GM12874 (cell line): Measurements from ENCODE around the gene CCDC40.
A peak's percentile ranks its signal among the peaks of the same experiment; 100 is the strongest.

Source experiments
- TF ChIP-seq, protein P1 (sequence below): IDR thresholded peaks from 2 replicates; pipeline ENCODE4 v1.5.1; 2011; ENCODE audit warnings: low read depth, mild to moderate bottlenecking, control low read depth, low read length, moderate library complexity; ENCODE audit not compliant: insufficient read depth

Gene CCDC40

DNA sequence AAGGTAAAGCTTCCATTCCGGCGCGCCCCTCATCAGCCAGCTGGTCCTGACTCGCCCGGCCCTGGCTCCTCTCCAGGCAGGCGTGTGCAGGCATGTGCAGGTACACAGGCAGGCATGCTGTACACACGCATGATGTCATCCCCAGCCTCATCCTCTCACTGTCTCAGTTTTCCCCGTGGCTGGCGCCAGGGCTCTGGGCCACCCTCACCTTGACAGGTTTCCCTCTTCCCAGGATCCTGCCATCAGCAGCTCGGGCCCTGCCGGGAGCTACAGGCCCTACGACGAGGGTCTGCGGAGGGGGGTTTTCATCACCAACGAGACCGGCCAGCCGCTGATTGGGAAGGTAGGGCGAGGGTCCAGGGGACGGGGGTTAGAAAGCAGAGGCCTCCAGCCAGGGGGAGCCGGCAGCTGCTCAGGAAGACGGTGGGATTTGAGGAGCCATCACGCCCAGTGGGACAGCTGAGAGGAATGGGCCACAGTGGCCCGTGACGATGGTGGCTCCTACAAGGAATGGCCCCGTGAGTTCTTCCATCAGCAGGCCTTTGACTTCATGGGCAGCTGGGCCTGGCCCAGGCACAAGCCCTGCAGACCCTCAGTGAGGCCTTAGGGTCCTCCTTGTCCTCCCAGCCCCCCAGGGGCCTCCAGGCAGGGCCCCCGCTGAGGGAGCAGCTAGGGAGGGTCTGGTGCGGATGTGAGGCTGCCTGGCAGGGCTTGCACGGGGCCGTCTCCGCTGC lies 73.4 kb downstream of the CCDC40 start:
- TF ChIP-seq, protein P1, sequence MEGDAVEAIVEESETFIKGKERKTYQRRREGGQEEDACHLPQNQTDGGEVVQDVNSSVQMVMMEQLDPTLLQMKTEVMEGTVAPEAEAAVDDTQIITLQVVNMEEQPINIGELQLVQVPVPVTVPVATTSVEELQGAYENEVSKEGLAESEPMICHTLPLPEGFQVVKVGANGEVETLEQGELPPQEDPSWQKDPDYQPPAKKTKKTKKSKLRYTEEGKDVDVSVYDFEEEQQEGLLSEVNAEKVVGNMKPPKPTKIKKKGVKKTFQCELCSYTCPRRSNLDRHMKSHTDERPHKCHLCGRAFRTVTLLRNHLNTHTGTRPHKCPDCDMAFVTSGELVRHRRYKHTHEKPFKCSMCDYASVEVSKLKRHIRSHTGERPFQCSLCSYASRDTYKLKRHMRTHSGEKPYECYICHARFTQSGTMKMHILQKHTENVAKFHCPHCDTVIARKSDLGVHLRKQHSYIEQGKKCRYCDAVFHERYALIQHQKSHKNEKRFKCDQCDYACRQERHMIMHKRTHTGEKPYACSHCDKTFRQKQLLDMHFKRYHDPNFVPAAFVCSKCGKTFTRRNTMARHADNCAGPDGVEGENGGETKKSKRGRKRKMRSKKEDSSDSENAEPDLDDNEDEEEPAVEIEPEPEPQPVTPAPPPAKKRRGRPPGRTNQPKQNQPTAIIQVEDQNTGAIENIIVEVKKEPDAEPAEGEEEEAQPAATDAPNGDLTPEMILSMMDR = no peak

DNA sequence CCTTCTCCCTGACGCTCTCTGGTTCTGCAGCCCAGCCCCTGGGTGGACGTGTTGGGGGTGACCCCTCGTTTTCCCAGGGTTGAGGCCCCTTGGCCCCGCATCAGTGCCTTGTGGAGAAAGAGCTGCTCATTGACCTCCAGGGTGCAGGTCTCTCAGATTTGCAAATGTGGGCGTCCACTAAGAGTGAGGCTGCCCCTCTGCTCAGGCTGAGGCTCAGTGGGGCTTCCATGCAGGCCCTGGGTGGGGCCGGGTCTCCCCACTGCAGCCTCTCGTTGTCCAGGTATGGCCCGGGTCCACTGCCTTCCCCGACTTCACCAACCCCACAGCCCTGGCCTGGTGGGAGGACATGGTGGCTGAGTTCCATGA lies 74.0 kb downstream of the CCDC40 start:
- TF ChIP-seq, protein P1 = no peak

DNA sequence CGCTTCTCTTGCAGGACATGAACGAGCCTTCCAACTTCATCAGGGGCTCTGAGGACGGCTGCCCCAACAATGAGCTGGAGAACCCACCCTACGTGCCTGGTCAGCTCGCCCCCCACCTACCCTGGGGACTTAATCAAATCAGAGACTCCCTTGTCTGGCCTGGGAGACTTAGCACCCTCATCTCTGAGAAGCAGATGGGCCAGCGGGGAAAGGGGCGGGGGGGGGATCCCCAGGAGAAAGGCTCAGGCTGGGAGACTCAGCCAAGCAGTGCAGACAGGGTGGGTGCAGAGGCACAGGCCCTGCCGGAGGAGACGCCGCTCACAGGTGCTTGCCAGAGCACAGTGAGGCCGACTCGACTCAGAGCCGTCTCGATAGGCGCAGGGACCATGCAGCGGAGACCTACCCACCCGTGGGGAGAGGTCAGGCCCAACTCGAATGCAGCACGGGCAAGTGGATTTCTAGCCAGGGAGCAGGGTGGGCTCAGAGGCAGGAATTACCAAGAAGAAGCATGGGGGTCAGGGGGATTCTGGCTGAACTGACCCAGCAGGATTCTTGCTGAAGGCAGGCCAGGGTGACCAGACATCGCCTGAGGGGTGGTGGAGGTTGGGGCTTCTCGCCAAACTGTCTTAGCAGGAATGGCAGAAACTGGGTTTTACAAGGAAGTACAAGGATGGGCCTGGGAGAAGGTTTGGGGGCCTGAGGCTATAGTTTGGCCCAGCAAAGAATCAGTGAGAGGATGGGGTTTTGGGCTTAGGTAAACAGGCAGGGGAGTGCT lies 74.7 kb downstream of the CCDC40 start:
- TF ChIP-seq, protein P1 = no peak

DNA sequence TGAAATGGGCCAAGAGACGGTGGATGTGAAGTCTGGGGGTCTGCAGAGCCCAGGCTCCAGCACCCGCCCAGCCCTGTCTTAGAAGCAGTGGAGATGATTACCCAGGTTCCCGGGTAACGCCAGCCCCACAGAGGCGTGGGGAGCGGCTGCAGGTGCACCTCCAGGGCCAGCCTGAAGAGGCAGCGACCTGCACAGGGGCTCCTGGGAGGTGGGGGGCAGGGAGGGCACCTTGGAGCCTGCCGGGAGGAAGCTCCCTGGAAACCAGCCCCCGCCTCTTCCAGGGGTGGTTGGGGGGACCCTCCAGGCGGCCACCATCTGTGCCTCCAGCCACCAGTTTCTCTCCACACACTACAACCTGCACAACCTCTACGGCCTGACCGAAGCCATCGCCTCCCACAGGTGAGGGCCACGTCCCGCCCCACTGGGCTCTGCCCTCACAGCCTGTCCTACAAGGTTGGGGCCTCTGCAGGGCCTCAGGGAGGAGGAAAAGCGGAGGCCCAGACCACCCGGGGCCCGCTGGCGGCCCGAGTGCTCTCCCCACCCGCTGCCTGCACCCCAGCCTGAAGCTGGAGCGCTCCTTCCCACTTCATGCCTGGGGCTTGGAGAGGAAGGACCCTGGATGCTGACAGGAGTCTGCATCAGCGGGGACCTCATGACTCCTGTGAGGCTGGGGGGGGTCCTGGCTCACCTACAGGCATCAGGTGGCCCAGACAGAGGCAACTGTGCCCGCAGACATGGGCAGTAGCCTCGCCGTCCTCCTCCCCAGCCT lies 75.4 kb downstream of the CCDC40 start:
- TF ChIP-seq, protein P1 = 0 out of 2 replicates have a peak, but pooled peaks have one; percentile 2

DNA sequence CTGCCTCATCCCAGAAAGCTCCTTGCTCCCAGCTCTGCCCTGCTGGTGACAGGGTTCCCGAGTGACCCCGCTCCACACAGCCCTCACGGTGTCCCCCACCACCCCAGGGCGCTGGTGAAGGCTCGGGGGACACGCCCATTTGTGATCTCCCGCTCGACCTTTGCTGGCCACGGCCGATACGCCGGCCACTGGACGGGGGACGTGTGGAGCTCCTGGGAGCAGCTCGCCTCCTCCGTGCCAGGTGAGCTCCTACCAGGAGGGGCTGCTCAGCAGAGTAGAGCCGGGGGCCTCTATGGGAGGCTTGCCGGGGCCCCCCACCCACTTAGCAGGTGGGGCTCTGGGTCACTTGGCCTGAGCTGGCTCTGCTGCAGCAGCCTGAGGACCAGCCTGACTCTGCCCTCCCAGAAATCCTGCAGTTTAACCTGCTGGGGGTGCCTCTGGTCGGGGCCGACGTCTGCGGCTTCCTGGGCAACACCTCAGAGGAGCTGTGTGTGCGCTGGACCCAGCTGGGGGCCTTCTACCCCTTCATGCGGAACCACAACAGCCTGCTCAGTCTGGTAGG lies 76.1 kb downstream of the CCDC40 start:
- TF ChIP-seq, protein P1 = no peak

DNA sequence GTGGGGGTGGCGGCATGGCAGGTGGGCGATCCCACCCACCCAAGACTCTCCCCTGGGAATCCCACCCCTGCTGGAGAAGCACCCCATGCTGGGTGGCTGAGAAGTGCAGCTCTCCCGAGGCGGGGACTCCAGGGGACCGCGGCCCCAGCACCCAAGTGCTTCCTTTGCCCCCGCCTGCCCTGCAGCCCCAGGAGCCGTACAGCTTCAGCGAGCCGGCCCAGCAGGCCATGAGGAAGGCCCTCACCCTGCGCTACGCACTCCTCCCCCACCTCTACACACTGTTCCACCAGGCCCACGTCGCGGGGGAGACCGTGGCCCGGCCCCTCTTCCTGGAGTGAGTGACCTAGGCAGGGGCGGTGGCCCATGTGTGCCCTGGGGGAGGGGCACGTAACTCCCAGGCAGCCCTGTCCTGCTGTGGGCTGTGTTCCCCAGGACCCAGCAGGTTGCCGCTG lies 76.6 kb downstream of the CCDC40 start:
- TF ChIP-seq, protein P1 = no peak

DNA sequence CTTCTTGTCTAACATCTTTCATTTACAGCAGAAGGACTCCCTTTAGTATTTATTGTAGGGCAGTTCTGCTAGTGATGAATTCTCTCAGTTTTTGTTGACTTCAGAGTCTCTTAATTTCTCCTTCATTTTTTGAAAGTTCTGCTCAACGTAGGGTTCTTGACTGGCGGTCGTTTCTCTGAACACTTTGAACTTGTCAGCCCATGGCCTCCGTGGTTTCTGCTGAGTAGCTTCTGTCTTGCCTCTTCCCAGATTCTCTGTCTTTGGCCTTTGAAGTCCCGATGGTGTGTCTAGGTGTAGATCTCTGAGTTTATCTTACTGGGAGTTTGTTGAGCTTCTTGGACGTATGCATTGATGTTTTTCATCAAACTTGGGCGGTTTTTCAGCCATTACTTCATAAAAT lies 78.3 kb downstream of the CCDC40 start:
- TF ChIP-seq, protein P1 = no peak
